ENCODE measurements around the gene WDR59. TPM values are rescaled to one million over a fixed set of nuclear protein-coding genes. Genes with fewer than 3 reads are reported as not detected.

Gene WDR59
- total and polyA plus RNA-seq, 9 of the 15 experiments (the other 6 are each of a cell fraction or from before 2014, with no cell fraction given): 12.7 to 126 (median 34.7) TPM

GRCh38 chr16:74931445-74931844 lies 53.5 kb downstream of the WDR59 start:
- WGBS (ENCODE audit: insufficient coverage, low coverage, missing lambda C conversion rate): 81% methylated on average over 3 of the region's 3 CpGs
- TF ChIP-seq PML (IDR thresholded peaks at IDR 0.05; ENCODE audit: low read length) (no peak), MTA1 (IDR thresholded peaks at IDR 0.05; ENCODE audit: borderline replicate concordance) (no peak), GATAD2B (IDR thresholded peaks at IDR 0.05; ENCODE audit: borderline replicate concordance) (no peak), HDAC3 (IDR thresholded peaks at IDR 0.05; ENCODE audit: borderline replicate concordance, partially characterized antibody) (no peak), ZNF75A (CRISPR knock-in tag; IDR thresholded peaks at IDR 0.05) (no peak), PRPF4 (IDR thresholded peaks at IDR 0.05; ENCODE audit: insufficient read depth, low read depth, low read length, poor library complexity, severe bottlenecking) (no peak), KLF10 (CRISPR knock-in tag; IDR thresholded peaks at IDR 0.05) (no peak), JUN (IDR thresholded peaks at IDR 0.05; ENCODE audit: borderline replicate concordance, low read depth, low read length) (no peak), JUN (CRISPR knock-in tag; IDR thresholded peaks at IDR 0.05; ENCODE audit: borderline replicate concordance) (no peak), SNIP1 (IDR thresholded peaks at IDR 0.05; ENCODE audit: low read depth) (no peak), MLLT1 (IDR thresholded peaks at IDR 0.05) (no peak), NFRKB (IDR thresholded peaks at IDR 0.05; ENCODE audit: low read depth) (no peak)
- TF ChIP-seq, protein P1, sequence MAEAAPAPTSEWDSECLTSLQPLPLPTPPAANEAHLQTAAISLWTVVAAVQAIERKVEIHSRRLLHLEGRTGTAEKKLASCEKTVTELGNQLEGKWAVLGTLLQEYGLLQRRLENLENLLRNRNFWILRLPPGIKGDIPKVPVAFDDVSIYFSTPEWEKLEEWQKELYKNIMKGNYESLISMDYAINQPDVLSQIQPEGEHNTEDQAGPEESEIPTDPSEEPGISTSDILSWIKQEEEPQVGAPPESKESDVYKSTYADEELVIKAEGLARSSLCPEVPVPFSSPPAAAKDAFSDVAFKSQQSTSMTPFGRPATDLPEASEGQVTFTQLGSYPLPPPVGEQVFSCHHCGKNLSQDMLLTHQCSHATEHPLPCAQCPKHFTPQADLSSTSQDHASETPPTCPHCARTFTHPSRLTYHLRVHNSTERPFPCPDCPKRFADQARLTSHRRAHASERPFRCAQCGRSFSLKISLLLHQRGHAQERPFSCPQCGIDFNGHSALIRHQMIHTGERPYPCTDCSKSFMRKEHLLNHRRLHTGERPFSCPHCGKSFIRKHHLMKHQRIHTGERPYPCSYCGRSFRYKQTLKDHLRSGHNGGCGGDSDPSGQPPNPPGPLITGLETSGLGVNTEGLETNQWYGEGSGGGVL (CRISPR knock-in tag; IDR thresholded peaks at IDR 0.05): no peak
- no peak overlapping the region for H2AFZ ChIP-seq (ENCODE audit: low read depth, low read length)
- no peak overlapping the region for H3K27ac ChIP-seq (ENCODE audit: extremely low read depth, low read depth, low read length)
- BruUV-seq (replicated peaks): no TSS peak
- intact Hi-C loops (cut with micrococcal nuclease) (no loop called here), in situ Hi-C loops (cut with MboI) (no loop called here)
- peaks cover 46% of the 10 kb centered on the region; the same call in 1 of the 3 replicates for H3K36me3 ChIP-seq (ENCODE audit: control insufficient read depth, insufficient read depth, low read length)
- FAIRE-seq (no peak), ATAC-seq (no peak), DNase-seq (ENCODE audit: extremely low read depth in 1 of 4, low spot score in 3 of 4) (no peak)
- no peaks in the 10 kb centered on the region for H3K9me3 ChIP-seq (replicated peaks; ENCODE audit: control insufficient read depth, insufficient read depth, low read depth, low read length)
- POLR2A ChIA-PET: interaction anchor here (0.6 kb wide), 1 partner anchor 76 kb away, joined by 4 read pairs; no protein-coding TSS in a partner anchor
- CTCF ChIA-PET (ENCODE audit: low intra/inter-chr PET ratio): no interaction called here
- H3K4me2 ChIP-seq (ENCODE audit: insufficient read depth, low read length): no peak overlapping the region
- no peaks in the 10 kb centered on the region for H3K27me3 ChIP-seq (ENCODE audit: control insufficient read depth in 2 of 2, insufficient read depth in 2 of 2, low read length in 2 of 2)
- H3K9me1 ChIP-seq (ENCODE audit: control insufficient read depth, insufficient read depth, low read length): no peaks in the 10 kb centered on the region
- no peaks in the 10 kb centered on the region for H3K4me1 ChIP-seq (replicated peaks in 1 of 2; ENCODE audit: control insufficient read depth in 2 of 2, insufficient read depth in 2 of 2, low read length in 2 of 2)
- no peaks in the 10 kb centered on the region for H4K20me1 ChIP-seq (replicated peaks; ENCODE audit: control insufficient read depth, insufficient read depth, low read length)
- no peak overlapping the region for H3K4me3 ChIP-seq
- H3K79me2 ChIP-seq (ENCODE audit: control insufficient read depth, insufficient read depth, low read length): no peaks in the 10 kb centered on the region
- H3K9ac ChIP-seq (ENCODE audit: insufficient read depth in 1 of 2, low read depth in 2 of 2, low read length in 2 of 2): no peak overlapping the region
